ENCODE measurements around the gene GPC6. TPM values are rescaled to one million over a fixed set of nuclear protein-coding genes. Genes with fewer than 3 reads are reported as not detected.

The GPC6 gene
- total RNA-seq, 1 experiment from 2014 or later = 1.6 TPM

GRCh38 chr13:93407551-93407950 is 180.9 kb downstream of the GPC6 start:
- Histone ChIP-seq H3K27ac (no peak overlapping the region), H3K4me3 (no peak overlapping the region), H3K4me1 (replicated peaks) (no peaks in the 10 kb centered on the region), H3K36me3 (no peaks in the 10 kb centered on the region), H3K27me3 (replicated peaks) (peaks cover 8% of the 10 kb centered on the region; the same call in 1 of the 2 replicates), H3K9me3 (replicated peaks) (no peaks in the 10 kb centered on the region)
- no peak for DNase-seq (ENCODE audit: low read depth in 1 of 2, low spot score in 2 of 2)

GRCh38 chr13:93409001-93409400 is 182.4 kb downstream of the GPC6 start:
- Histone ChIP-seq H3K36me3 (no peaks in the 10 kb centered on the region), H3K4me1 (replicated peaks) (no peaks in the 10 kb centered on the region), H3K27ac (no peak overlapping the region), H3K4me3 (no peak overlapping the region), H3K27me3 (replicated peaks) (peaks cover 3% of the 10 kb centered on the region; the same call in 1 of the 2 replicates), H3K9me3 (replicated peaks) (no peaks in the 10 kb centered on the region)
- DNase-seq (ENCODE audit: low read depth in 1 of 2, low spot score in 2 of 2) = no peak

- Histone ChIP-seq H3K9me3 (replicated peaks) (no peaks in the 10 kb centered on the region), H3K4me1 (replicated peaks) (no peaks in the 10 kb centered on the region), H3K27ac (no peak overlapping the region), H3K27me3 (replicated peaks) (0 out of 2 replicates have a peak, but pooled peaks cover under 1% of the 10 kb centered on the region), H3K4me3 (no peak overlapping the region), H3K36me3 (no peaks in the 10 kb centered on the region)
- DNase-seq (ENCODE audit: low read depth in 1 of 2, low spot score in 2 of 2) = no peak
These were observed 183.2 kb downstream of the GPC6 start for GRCh38 chr13:93409816-93410215.

GRCh38 chr13:93411186-93411680 is 184.6 kb downstream of the GPC6 start:
- H3K36me3 ChIP-seq = no peaks in the 10 kb centered on the region
- H3K4me3 ChIP-seq = no peak overlapping the region
- no peak for DNase-seq (ENCODE audit: low read depth in 1 of 2, low spot score in 2 of 2)
- no peak overlapping the region for H3K27ac ChIP-seq
- H3K9me3 ChIP-seq (replicated peaks) = no peaks in the 10 kb centered on the region
- 0 out of 2 replicates have a peak, but pooled peaks cover 2% of the 10 kb centered on the region for H3K27me3 ChIP-seq (replicated peaks)
- no peaks in the 10 kb centered on the region for H3K4me1 ChIP-seq (replicated peaks)

GRCh38 chr13:93412676-93413075 is 186.1 kb downstream of the GPC6 start:
- H3K27ac ChIP-seq = no peak overlapping the region
- H3K4me1 ChIP-seq (replicated peaks) = no peaks in the 10 kb centered on the region
- 0 out of 2 replicates have a peak, but pooled peaks cover 2% of the 10 kb centered on the region for H3K27me3 ChIP-seq (replicated peaks)
- DNase-seq (ENCODE audit: low read depth in 1 of 2, low spot score in 2 of 2) = no peak
- H3K9me3 ChIP-seq (replicated peaks) = no peaks in the 10 kb centered on the region
- H3K36me3 ChIP-seq = no peaks in the 10 kb centered on the region
- H3K4me3 ChIP-seq = no peak overlapping the region

DNA sequence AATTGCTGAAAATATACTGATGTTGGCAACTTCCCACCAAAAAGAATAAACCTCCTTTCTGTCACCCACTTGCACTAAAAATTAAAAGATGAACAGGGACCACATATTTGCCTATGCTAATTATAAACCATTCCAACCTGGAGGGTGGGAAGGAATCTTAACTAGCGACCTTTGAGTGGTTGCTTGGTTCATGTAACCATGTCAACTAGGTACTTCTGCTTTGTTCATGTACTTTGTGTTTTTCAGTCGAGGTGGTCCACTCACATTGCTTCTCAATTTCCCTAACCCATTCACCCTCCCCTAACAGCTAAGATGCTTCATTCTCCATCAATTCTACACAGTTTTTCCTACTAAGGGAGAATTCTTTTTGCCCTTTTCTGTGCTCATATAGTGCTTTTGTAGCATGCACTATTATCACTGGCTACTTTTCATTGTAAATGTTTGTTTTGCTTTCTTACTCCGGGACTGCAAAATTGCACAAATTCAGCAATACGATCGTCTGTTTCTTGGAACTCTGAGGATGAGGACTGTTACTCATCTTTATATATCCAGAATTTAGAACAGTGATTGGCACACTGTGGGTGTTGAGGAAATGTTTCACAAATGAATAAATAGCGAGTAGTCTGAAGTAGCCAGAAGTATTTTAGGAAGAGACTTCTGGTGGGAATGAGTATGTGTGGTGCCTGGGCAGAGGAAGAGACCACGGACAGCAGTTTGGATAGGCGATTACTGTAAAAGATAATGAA is 187.5 kb downstream of the GPC6 start:
- Histone ChIP-seq H3K27ac (no peak overlapping the region), H3K9me3 (replicated peaks) (no peaks in the 10 kb centered on the region), H3K4me1 (replicated peaks) (no peaks in the 10 kb centered on the region), H3K4me3 (no peak overlapping the region), H3K27me3 (replicated peaks) (0 out of 2 replicates have a peak, but pooled peaks cover 2% of the 10 kb centered on the region), H3K36me3 (no peaks in the 10 kb centered on the region)
- no peak for DNase-seq (ENCODE audit: low read depth in 1 of 2, low spot score in 2 of 2)

DNA sequence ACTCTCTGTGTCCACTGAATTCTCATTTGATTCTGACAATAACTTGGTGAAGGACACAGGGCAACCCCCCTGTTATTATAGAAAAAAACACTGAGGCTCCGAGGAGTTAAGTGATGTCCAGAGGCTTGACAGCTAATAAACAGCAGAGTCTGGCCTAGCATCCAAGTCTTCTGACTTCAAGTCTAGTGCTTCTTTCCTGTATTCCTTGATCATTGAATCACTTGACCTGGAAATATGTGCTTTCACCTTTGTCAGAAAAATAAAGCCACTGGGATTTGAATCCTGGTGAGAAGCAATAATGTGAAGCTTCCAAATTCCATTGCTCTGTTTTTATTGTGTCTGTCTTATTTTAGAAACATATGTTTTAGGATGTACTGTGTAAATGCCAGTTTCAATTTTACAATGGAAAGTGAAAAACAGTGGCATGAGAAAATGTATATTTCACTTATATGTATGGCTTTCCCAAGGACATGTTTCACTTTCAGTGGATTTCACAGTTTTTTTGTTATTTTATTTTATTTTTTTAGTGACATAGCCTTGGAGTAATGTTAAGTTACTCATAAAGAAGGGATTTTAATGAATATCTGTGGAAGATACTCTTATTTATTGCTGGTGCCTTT is 190.2 kb downstream of the GPC6 start:
- Histone ChIP-seq H3K27ac (no peak overlapping the region), H3K4me3 (no peak overlapping the region), H3K9me3 (replicated peaks) (no peaks in the 10 kb centered on the region), H3K36me3 (no peaks in the 10 kb centered on the region), H3K27me3 (replicated peaks) (0 out of 2 replicates have a peak, but pooled peaks cover 2% of the 10 kb centered on the region), H3K4me1 (replicated peaks) (no peaks in the 10 kb centered on the region)
- DNase-seq (ENCODE audit: low read depth in 1 of 2, low spot score in 2 of 2) = no peak

- no peaks in the 10 kb centered on the region for H3K4me1 ChIP-seq (replicated peaks)
- no peak for DNase-seq (ENCODE audit: low read depth in 1 of 2, low spot score in 2 of 2)
- H3K4me3 ChIP-seq = no peak overlapping the region
- H3K27me3 ChIP-seq (replicated peaks) = 0 out of 2 replicates have a peak, but pooled peaks cover 2% of the 10 kb centered on the region
- H3K36me3 ChIP-seq = no peaks in the 10 kb centered on the region
- H3K27ac ChIP-seq = no peak overlapping the region
- no peaks in the 10 kb centered on the region for H3K9me3 ChIP-seq (replicated peaks)
These were observed 191.8 kb downstream of the GPC6 start for GRCh38 chr13:93418398-93418797.

GRCh38 chr13:93420206-93420605 is 193.6 kb downstream of the GPC6 start:
- no peak overlapping the region for H3K4me3 ChIP-seq
- DNase-seq (ENCODE audit: low read depth in 1 of 2, low spot score in 2 of 2) = no peak

DNA sequence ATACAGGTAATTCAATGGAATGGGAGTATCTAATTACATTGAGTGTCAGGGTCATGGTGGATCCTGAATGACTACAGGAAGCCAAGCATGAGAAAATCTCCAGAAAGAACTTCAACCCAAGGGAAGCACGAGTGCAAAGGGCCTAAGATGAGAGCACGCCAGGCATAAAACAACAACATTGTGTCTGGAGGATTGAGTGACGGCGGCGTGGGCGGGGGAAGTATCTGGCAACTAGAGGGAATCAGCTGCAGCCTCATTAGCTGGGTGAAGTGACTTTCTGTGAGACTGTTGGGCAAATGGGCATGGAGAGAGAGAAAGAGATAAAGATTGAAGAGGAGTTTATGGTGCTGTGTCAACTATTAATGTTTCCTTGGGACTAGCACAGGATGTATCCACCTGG is 194.3 kb downstream of the GPC6 start:
- DNase-seq (ENCODE audit: low read depth in 1 of 2, low spot score in 2 of 2) = no peak
- Histone ChIP-seq H3K27ac (no peak overlapping the region), H3K4me3 (no peak overlapping the region), H3K27me3 (replicated peaks) (no peaks in the 10 kb centered on the region), H3K4me1 (replicated peaks) (no peaks in the 10 kb centered on the region), H3K9me3 (replicated peaks) (no peaks in the 10 kb centered on the region), H3K36me3 (no peaks in the 10 kb centered on the region)

More at GRCh38 chr13:93420206-93420605, 193.6 kb downstream of the GPC6 start:
- no peaks in the 10 kb centered on the region for H3K9me3 ChIP-seq (replicated peaks)
- H3K36me3 ChIP-seq = no peaks in the 10 kb centered on the region
- H3K4me1 ChIP-seq (replicated peaks) = no peaks in the 10 kb centered on the region
- no peak overlapping the region for H3K27ac ChIP-seq
- no peaks in the 10 kb centered on the region for H3K27me3 ChIP-seq (replicated peaks)

- no peaks in the 10 kb centered on the region for H3K4me1 ChIP-seq (replicated peaks)
- H3K27ac ChIP-seq = no peak overlapping the region
- H3K36me3 ChIP-seq = no peaks in the 10 kb centered on the region
- no peaks in the 10 kb centered on the region for H3K27me3 ChIP-seq (replicated peaks)
- H3K9me3 ChIP-seq (replicated peaks) = 0 out of 2 replicates have a peak, but pooled peaks cover 3% of the 10 kb centered on the region
- no peak for DNase-seq (ENCODE audit: low read depth in 1 of 2, low spot score in 2 of 2)
- H3K4me3 ChIP-seq = no peak overlapping the region
These were observed 196.5 kb downstream of the GPC6 start for GRCh38 chr13:93422980-93423543.

GRCh38 chr13:93425411-93425810 is 198.8 kb downstream of the GPC6 start:
- no peak for DNase-seq (ENCODE audit: low read depth in 1 of 2, low spot score in 2 of 2)
- Histone ChIP-seq H3K4me1 (replicated peaks) (no peaks in the 10 kb centered on the region), H3K27me3 (replicated peaks) (no peaks in the 10 kb centered on the region), H3K4me3 (no peak overlapping the region), H3K9me3 (replicated peaks) (0 out of 2 replicates have a peak, but pooled peaks cover 3% of the 10 kb centered on the region), H3K36me3 (no peaks in the 10 kb centered on the region), H3K27ac (no peak overlapping the region)

GRCh38 chr13:93430381-93430780 is 203.8 kb downstream of the GPC6 start:
- no peak overlapping the region for H3K4me3 ChIP-seq

DNA sequence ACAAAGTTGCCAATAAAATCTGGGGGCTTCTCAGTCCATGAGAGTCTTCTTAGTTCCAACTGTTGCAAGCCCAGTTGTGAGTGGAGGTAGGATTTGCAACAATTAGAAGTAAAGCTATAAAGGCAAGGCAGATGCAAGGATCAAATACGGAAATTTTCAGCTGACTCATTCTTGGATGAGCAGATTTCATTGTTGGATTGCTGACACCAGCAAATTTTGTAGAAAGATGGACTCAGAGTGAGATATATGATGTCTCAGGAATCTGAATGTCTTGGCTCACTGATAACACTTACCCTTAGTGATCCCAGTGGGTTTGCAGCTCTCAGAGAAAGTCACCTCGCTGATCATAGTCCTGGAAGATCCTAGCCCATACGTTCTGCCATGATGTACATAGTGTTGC is 209.0 kb downstream of the GPC6 start:
- no peak for DNase-seq (ENCODE audit: low read depth in 1 of 2, low spot score in 2 of 2)
- H3K4me3 ChIP-seq = no peak overlapping the region
- no peaks in the 10 kb centered on the region for H3K36me3 ChIP-seq
- H3K27me3 ChIP-seq (replicated peaks) = no peaks in the 10 kb centered on the region
- no peak overlapping the region for H3K27ac ChIP-seq
- peaks cover 7% of the 10 kb centered on the region; the same call in 1 of the 2 replicates for H3K9me3 ChIP-seq (replicated peaks)
- H3K4me1 ChIP-seq (replicated peaks) = no peaks in the 10 kb centered on the region

More at GRCh38 chr13:93430381-93430780, 203.8 kb downstream of the GPC6 start:
- Histone ChIP-seq H3K4me1 (replicated peaks) (no peaks in the 10 kb centered on the region), H3K27ac (no peak overlapping the region), H3K9me3 (replicated peaks) (0 out of 2 replicates have a peak, but pooled peaks cover 3% of the 10 kb centered on the region), H3K36me3 (no peaks in the 10 kb centered on the region), H3K27me3 (replicated peaks) (no peaks in the 10 kb centered on the region)
- DNase-seq (ENCODE audit: low read depth in 1 of 2, low spot score in 2 of 2) = no peak

Data from SJSA1 (cell line).